Prostate gland (tissue), 2 donors: ENCODE data around the gene P4HA3.

Experiments
- CTCF ChIP-seq, 4 experiments: fragments of 200-600 bp in 2 of 4; fragments of 450-650 bp in 2 of 4; sonication (generic) in 2 of 4; IDR thresholded peaks; 1 replicate in 3 of 4; 2 replicates in 1 of 4; pipeline ENCODE4 v1.5.1; 2016 to 2019; ENCODE audit warnings: antibody characterized with exemption in 4 of 4, mild to moderate bottlenecking in 2 of 4, moderate library complexity in 2 of 4
- POLR2A ChIP-seq: fragments of 450-650 bp; IDR thresholded peaks from one replicate; pipeline ENCODE4 v1.6.1; 2016; ENCODE audit warnings: antibody characterized with exemption, mild to moderate bottlenecking

DNA sequence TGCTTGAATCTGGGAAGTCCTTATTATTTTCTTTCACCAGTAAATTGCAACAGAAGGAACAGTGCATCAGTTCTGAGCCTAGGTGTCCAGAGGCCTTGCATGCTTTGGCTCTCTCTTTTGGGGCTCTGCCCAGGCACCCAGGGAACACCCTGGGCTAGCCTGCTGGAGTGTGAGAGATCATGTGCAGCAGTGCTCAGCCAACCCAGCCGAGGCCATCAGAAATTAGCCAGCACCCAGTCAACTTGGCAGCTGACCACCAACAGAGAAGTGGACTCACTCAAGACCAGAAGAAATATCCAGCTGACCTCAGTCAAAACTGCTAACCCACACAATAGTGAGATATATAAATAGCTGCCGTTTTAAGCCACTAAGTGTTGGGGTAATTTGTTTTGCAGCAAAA, 11.2 kb upstream of the P4HA3 start:
- no peak for TF ChIP-seq CTCF (IDR thresholded peaks at IDR 0.05)
- no peak for TF ChIP-seq POLR2A
